ENCODE data around the gene KRT6C.
"Not testable (repeated sequence)": the region's sequence is repeated elsewhere in the genome, so short reads cannot be mapped to it uniquely, and the experiment has no call there.

KRT6C gene

DNA sequence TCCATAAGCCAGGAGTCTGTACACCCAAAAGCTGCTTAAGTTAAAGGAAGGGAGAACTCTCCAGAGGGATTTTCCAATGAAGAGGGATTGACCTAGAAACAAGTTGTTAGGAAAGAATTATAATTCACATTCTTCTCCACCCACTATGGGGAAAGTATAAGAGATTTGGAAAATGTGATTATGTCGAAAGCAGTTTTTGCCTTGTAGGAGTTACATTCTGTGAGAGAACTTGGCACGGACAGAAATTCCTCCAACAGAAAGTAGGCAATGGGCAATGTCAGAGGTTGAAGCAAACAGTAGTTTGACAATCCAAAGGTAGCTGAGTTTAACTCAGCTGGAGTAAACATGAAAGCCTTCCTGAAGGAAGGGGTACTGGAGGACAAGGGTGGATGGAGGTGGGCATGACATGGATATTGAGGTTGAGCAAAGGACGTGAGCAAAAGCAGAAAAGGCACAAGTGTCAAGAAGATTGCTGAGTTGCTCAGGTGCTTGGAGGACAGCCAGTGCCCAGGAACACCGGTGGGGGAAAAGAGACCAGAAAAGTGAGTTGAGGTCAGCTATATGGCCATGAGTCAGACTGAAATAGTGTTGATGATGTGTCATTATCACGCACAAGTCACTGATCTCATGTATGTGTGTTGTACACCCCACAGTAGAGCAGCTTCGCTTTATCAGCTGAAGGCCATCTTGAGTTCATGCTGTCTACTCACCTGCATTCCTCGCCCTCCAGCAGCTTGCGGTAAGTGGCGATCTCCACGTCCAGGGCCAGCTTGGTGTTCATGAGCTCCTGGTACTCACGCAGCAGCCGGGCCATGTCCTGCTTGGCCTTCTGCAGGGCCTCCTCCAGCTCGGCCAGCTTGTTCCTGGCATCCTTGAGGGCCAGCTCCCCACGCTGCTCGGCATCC, 42.6 kb upstream of the KRT6C start:
- Histone ChIP-seq H3K9me3 (ENCODE audit: control insufficient read depth in 1 of 2, low read length in 2 of 2) (no peaks in the 10 kb centered on the region), H3K27ac (ENCODE audit: low read length) (no peak overlapping the region), H3K27me3 (ENCODE audit: low read depth, low read length) (no peaks in the 10 kb centered on the region), H3K36me3 (ENCODE audit: control insufficient read depth in 1 of 2, insufficient read depth in 2 of 2, low read length in 2 of 2) (no peaks in the 10 kb centered on the region), H3K4me3 (ENCODE audit: low read depth in 1 of 2, low read length in 2 of 2) (no peak overlapping the region), H3K4me1 (ENCODE audit: control insufficient read depth in 1 of 2, insufficient read depth in 2 of 2, low read length in 2 of 2) (peaks cover under 1 to 6% of the 10 kb centered on the region in 2 donors)

DNA sequence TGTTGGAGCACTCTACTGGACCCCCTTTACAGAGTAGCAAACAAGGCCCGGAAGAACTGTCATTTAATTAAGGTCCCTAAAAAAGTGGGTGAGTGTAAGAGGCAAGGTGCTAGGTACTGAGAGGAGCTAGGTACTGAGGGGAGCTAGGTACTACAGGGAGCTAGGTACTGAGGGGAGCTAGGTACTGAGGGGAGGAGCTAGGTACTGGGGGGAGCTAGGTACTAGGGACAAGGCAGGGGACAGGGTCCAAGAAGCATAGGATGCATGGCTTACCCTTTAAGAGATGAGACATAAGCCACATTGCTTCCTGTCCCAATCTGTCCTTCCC, 41.7 kb upstream of the KRT6C start:
- Histone ChIP-seq H3K27ac (ENCODE audit: low read length) (no peak overlapping the region), H3K36me3 (ENCODE audit: control insufficient read depth in 1 of 2, insufficient read depth in 2 of 2, low read length in 2 of 2) (no peaks in the 10 kb centered on the region), H3K27me3 (ENCODE audit: low read depth, low read length) (no peaks in the 10 kb centered on the region)

DNA sequence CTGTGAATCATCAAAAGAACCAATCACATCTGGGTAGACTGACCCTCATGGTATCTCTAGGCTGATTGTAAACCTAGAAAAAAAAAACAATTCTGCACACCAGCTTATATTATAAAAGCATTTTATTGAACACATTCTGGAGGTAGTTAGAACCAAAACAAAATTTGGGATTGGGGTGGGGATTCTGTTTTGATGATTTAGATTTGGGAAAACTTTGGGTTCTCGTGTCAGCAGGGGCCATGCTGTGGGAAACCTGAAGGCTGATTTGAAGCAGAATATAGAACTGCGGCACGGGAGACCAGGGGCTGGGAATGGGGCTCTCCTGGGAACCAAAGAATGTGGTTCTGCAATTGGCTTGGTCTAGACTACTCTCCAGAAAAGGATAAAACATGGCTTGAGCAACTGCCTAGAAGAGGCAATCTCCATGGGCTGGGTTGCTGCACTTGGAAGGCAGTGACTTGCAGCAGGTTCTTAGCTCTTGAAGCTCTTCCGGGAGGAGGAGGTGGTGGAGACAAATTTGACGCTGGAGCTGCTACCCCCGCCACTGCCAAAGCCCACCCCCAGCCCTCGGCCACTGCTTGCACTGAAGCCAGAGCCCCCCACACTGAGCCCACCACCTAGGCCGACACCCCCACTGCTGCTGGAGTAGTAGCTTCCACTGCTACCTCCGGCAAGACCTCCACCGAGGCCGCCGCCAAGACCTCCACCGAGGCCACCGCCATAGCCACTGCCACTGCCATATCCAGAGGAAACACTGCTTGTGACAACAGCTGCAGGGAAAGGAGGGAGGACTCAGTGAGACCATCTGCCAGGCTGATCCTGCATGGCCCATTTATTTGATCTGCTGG, 41.1 kb upstream of the KRT6C start:
- H3K27ac ChIP-seq (ENCODE audit: low read length), result no peak overlapping the region
- H3K4me1 ChIP-seq (ENCODE audit: control insufficient read depth in 1 of 2, insufficient read depth in 2 of 2, low read length in 2 of 2), result peaks cover 0 to 6% of the 10 kb centered on the region in 2 donors
- H3K9me3 ChIP-seq (ENCODE audit: control insufficient read depth in 1 of 2, low read length in 2 of 2), result peaks cover 0 to 4% of the 10 kb centered on the region in 2 donors
- H3K27me3 ChIP-seq (ENCODE audit: low read depth, low read length), result no peaks in the 10 kb centered on the region
- H3K36me3 ChIP-seq (ENCODE audit: control insufficient read depth in 1 of 2, insufficient read depth in 2 of 2, low read length in 2 of 2), result no peaks in the 10 kb centered on the region
- no peak overlapping the region for H3K4me3 ChIP-seq (ENCODE audit: low read depth in 1 of 2, low read length in 2 of 2)

More for the DNA sequence above, 41.7 kb upstream of the KRT6C start:
- Histone ChIP-seq H3K4me1 (ENCODE audit: control insufficient read depth in 1 of 2, insufficient read depth in 2 of 2, low read length in 2 of 2) (peaks cover 0 to 6% of the 10 kb centered on the region in 2 donors), H3K4me3 (ENCODE audit: low read depth in 1 of 2, low read length in 2 of 2) (no peak overlapping the region), H3K9me3 (ENCODE audit: control insufficient read depth in 1 of 2, low read length in 2 of 2) (peaks cover 0 to 4% of the 10 kb centered on the region in 2 donors)

DNA sequence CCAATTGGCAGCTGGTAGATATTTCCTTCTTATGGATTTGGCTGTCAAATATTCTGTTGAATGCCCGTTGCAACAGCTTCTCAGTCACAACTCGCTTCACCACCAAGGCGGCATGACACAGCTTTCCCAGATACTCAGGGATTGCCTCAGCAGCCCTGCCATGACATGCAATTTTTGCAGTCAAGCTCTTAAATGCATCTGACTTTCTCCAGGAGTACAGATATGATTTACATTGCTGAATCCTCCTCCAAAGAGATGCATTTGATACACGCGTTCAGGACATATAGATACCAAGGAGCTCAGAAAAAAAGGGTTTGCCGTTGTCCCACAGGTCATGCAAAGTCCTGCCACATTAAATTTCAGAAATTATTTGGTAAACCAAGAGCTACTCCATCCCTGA, 40.1 kb upstream of the KRT6C start:
- H3K27ac ChIP-seq (ENCODE audit: low read length), result no peak overlapping the region
- no peaks in the 10 kb centered on the region for H3K36me3 ChIP-seq (ENCODE audit: control insufficient read depth in 1 of 2, insufficient read depth in 2 of 2, low read length in 2 of 2)
- peaks cover 0 to 6% of the 10 kb centered on the region in 2 donors for H3K4me1 ChIP-seq (ENCODE audit: control insufficient read depth in 1 of 2, insufficient read depth in 2 of 2, low read length in 2 of 2)
- no peak overlapping the region for H3K4me3 ChIP-seq (ENCODE audit: low read depth in 1 of 2, low read length in 2 of 2)
- no peaks in the 10 kb centered on the region for H3K27me3 ChIP-seq (ENCODE audit: low read depth, low read length)
- peaks cover 0 to 4% of the 10 kb centered on the region in 2 donors for H3K9me3 ChIP-seq (ENCODE audit: control insufficient read depth in 1 of 2, low read length in 2 of 2)

DNA sequence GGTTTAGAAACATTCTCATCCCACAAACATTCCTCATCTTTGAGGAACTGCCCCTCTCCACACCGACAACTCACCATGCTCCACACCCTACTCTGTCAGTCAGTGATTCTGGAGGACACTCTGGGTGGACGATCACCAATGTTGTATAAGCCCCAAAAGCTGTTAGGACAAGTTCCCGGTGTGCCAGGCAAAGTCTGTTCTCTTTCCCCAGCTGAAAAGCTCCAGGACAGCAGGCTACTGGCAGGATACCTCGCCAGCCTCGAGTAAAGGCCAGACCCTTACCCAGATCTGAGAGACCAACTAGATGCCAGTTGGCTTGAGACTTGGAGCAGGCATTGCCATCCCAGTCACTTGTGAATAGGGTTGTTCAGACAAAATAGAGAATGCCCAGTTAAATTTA, 34.6 kb upstream of the KRT6C start:
- Histone ChIP-seq H3K27me3 (ENCODE audit: low read depth, low read length) (no peaks in the 10 kb centered on the region), H3K4me1 (ENCODE audit: control insufficient read depth in 1 of 2, insufficient read depth in 2 of 2, low read length in 2 of 2) (no peaks in the 10 kb centered on the region), H3K4me3 (ENCODE audit: low read depth in 1 of 2, low read length in 2 of 2) (no peak overlapping the region), H3K27ac (ENCODE audit: low read length) (no peak overlapping the region), H3K9me3 (ENCODE audit: control insufficient read depth in 1 of 2, low read length in 2 of 2) (peaks cover 0 to 4% of the 10 kb centered on the region in 2 donors), H3K36me3 (ENCODE audit: control insufficient read depth in 1 of 2, insufficient read depth in 2 of 2, low read length in 2 of 2) (no peaks in the 10 kb centered on the region)

DNA sequence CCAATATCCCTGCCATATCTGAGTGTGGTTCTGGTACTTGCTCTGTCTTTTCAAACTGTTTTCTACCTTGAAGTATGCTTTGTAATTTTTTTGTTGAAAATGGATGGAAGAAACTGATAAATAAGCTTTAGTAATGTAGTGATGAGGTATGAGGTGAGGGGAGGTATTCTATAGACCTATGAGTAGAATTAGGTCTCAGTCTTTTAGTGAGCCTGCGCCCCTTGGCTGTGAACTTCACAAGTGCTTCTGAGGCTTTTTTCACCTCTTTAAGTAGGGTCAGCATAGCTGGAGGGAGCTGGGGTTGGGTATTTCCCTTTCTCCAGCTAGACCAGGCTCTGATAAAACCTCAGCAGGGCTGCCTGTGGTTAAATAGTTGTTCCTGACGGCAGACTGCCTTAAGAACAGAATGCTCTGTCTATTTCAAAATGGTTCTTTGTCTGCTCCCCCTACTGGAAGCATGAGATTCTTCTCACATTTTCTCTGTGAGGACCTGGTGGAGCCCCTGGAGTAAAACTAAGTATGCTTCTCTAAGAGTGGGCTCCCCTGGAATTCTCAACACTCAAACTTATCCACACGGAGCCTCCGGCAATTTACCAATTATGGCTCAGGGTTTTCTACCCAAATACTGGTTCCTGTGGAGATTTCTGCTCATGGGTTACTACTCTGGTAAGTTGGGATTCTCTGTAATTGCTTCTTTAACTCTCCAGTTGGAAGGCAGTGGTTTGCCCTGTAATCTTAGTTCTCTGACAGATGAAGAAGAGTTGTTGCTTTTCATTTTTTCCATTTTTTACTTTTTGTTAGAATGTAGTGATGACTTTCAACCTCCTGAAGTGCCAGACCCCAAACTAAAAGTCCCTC, 33.5 kb upstream of the KRT6C start:
- Histone ChIP-seq H3K27ac (ENCODE audit: low read length) (no peak overlapping the region), H3K4me3 (ENCODE audit: low read depth in 1 of 2, low read length in 2 of 2) (no peak overlapping the region), H3K4me1 (ENCODE audit: control insufficient read depth in 1 of 2, insufficient read depth in 2 of 2, low read length in 2 of 2) (no peaks in the 10 kb centered on the region), H3K36me3 (ENCODE audit: control insufficient read depth in 1 of 2, insufficient read depth in 2 of 2, low read length in 2 of 2) (no peaks in the 10 kb centered on the region), H3K9me3 (ENCODE audit: control insufficient read depth in 1 of 2, low read length in 2 of 2) (peaks cover 0 to 4% of the 10 kb centered on the region in 2 donors), H3K27me3 (ENCODE audit: low read depth, low read length) (no peaks in the 10 kb centered on the region)

DNA sequence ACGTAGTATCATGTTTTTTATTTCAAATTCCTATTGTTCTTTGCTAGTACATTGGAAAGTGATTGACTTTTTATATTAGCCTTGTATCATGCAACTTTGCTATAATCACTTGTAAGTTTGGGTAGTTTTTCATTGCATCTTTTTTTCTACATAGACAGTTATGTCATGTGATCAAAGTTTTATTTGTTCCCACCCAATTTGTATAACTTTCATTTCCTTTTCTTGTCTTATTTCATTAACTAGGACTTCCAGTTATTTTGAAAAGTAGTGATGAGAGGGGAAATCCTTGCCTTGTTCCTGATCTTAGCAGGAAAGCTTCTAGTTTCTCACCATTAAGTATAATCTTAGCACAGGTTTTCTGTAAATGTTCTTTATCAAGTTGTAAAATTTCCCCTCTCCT, 29.3 kb upstream of the KRT6C start:
- Histone ChIP-seq H3K9me3 (ENCODE audit: control insufficient read depth in 1 of 2, low read length in 2 of 2) (no peaks in the 10 kb centered on the region), H3K4me1 (ENCODE audit: control insufficient read depth in 1 of 2, insufficient read depth in 2 of 2, low read length in 2 of 2) (no peaks in the 10 kb centered on the region), H3K27ac (ENCODE audit: low read length) (no peak overlapping the region), H3K36me3 (ENCODE audit: control insufficient read depth in 1 of 2, insufficient read depth in 2 of 2, low read length in 2 of 2) (no peaks in the 10 kb centered on the region), H3K4me3 (ENCODE audit: low read depth in 1 of 2, low read length in 2 of 2) (no peak overlapping the region), H3K27me3 (ENCODE audit: low read depth, low read length) (no peaks in the 10 kb centered on the region)

DNA sequence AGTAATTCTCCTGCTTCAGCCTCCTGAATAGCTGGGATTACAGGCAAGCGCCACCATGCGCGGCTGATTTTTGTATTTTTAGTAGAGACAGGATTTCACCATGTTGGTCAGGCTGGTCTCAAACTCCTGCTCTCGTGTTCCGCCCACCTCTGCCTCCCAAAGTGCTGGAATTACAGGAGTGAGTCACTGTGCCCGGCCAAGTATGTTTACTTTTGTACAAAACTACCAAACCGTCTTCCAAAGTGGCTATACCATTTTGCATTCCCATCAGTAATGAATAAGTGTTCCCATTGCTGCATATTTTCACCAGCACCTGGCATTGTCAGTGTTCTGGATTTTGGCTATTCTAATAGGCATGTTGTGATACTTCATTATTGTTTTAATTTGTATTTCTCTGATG, 27.9 kb upstream of the KRT6C start:
- no peaks in the 10 kb centered on the region for H3K27me3 ChIP-seq (ENCODE audit: low read depth, low read length)
- no peaks in the 10 kb centered on the region for H3K36me3 ChIP-seq (ENCODE audit: control insufficient read depth in 1 of 2, insufficient read depth in 2 of 2, low read length in 2 of 2)
- no peaks in the 10 kb centered on the region for H3K9me3 ChIP-seq (ENCODE audit: control insufficient read depth in 1 of 2, low read length in 2 of 2)
- peaks cover 0 to 4% of the 10 kb centered on the region in 2 donors for H3K4me1 ChIP-seq (ENCODE audit: control insufficient read depth in 1 of 2, insufficient read depth in 2 of 2, low read length in 2 of 2)
- H3K27ac ChIP-seq (ENCODE audit: low read length), result no peak overlapping the region
- H3K4me3 ChIP-seq (ENCODE audit: low read depth in 1 of 2, low read length in 2 of 2), result no peak overlapping the region

DNA sequence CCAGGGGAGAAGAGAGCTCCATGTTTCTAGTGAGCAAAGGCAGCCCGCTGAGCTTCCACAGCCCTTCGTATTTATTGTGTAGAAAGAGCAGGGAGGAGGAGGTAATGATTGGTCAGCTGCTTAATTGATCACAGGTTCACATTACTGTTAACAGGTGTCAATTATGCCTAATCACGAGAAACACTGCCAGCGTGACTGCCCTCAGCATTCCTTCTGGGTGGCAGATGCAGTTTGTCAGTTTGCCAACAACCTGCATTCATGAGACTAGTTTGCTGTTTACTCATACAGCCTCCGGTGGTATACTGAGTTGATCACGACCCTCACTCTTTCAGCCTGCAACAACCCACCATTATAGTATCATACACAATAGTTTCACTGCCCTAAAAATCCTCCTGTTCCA, 27.0 kb upstream of the KRT6C start:
- H3K36me3 ChIP-seq (ENCODE audit: control insufficient read depth in 1 of 2, insufficient read depth in 2 of 2, low read length in 2 of 2); H3K27ac ChIP-seq (ENCODE audit: low read length); H3K4me3 ChIP-seq (ENCODE audit: low read depth in 1 of 2, low read length in 2 of 2); H3K27me3 ChIP-seq (ENCODE audit: low read depth, low read length); H3K4me1 ChIP-seq (ENCODE audit: control insufficient read depth in 1 of 2, insufficient read depth in 2 of 2, low read length in 2 of 2); H3K9me3 ChIP-seq (ENCODE audit: control insufficient read depth in 1 of 2, low read length in 2 of 2): not testable (repeated sequence)

DNA sequence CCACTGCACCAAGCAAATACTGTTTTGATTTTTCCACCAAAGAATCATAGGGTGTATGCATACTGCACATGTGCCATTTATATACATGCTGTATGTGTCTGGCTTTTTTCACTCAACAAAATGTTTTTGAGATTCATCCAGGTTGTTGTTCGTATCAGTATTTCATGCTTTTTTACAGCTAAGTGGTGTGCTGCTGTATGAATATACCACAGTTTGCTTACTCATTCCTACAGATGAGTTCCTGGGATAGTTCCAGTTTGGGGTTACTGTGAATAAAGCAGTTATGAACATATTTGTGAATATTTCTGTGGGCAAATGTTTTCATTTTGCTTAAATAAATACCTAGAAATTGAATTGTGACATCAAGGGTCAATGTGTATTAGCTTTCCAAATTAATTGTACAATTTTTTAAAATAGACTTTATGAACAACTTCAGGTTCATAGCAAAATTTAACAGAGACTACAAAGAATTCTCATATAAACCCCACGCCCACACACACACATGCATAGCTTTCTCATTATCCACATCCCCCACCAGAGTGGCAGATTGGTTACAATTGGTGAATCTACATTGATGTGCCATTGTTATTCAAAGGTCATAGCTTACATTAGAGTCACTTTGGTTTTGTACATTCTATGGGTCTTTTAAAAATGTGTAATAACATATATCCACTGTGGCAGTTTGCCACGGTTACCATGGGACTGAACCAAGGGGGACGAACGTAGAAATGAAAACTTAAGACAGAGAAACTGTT, 26.4 kb upstream of the KRT6C start:
- Histone ChIP-seq H3K27ac (ENCODE audit: low read length) (no peak overlapping the region), H3K36me3 (ENCODE audit: control insufficient read depth in 1 of 2, insufficient read depth in 2 of 2, low read length in 2 of 2) (no peaks in the 10 kb centered on the region), H3K27me3 (ENCODE audit: low read depth, low read length) (no peaks in the 10 kb centered on the region), H3K4me3 (ENCODE audit: low read depth in 1 of 2, low read length in 2 of 2) (no peak overlapping the region), H3K9me3 (ENCODE audit: control insufficient read depth in 1 of 2, low read length in 2 of 2) (no peaks in the 10 kb centered on the region), H3K4me1 (ENCODE audit: control insufficient read depth in 1 of 2, insufficient read depth in 2 of 2, low read length in 2 of 2) (peaks cover 6 to 13% of the 10 kb centered on the region in 2 donors)

All from muscle layer of duodenum (tissue), 2 donors.